Measurements from ENCODE around the gene HAPLN2.

The HAPLN2 gene

GRCh38 chr1:156645056-156645455, 25.8 kb downstream of the HAPLN2 start:
- DNase-seq (ENCODE audit: low read depth): no peak

DNA sequence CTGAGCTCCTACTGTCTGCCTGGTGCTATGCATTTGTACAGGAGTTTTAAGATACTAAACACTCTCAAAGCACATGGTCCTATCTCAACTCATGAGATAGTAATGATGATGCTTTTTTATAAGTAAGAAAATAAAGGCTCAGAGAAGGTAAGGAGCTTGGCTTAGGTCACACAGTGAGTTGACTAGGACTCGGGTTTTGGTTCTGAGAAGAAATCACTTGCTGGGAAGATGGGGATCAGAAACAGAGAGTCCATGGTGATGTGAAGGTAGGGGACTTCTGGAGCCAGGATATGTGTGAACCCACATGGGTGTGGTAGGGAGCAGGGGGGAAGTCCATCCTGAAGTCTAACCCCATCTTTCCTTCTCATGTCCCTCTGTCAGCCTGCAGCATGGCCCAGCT, 26.5 kb downstream of the HAPLN2 start:
- DNase-seq (ENCODE audit: low read depth): no peak

- no peak for DNase-seq (ENCODE audit: low read depth)
Observed at GRCh38 chr1:156646738-156647211, 27.6 kb downstream of the HAPLN2 start.

DNA sequence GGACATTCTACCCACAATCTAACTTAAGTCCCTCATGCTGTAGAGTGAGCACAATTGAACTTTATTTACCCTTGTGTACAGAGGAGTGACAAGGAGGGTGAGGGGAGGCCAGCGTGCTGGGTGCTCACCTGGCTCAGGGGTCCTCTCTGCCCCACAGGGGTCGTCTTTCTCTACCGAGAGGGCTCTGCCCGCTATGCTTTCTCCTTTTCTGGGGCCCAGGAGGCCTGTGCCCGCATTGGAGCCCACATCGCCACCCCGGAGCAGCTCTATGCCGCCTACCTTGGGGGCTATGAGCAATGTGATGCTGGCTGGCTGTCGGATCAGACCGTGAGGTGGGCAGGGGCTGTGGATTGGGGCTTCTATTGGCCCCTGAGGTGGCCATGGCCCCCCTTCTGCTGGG, 28.1 kb downstream of the HAPLN2 start:
- no peak for DNase-seq (ENCODE audit: low read depth)

GRCh38 chr1:156648496-156648895, 29.3 kb downstream of the HAPLN2 start:
- no peak for DNase-seq (ENCODE audit: low read depth)

DNA sequence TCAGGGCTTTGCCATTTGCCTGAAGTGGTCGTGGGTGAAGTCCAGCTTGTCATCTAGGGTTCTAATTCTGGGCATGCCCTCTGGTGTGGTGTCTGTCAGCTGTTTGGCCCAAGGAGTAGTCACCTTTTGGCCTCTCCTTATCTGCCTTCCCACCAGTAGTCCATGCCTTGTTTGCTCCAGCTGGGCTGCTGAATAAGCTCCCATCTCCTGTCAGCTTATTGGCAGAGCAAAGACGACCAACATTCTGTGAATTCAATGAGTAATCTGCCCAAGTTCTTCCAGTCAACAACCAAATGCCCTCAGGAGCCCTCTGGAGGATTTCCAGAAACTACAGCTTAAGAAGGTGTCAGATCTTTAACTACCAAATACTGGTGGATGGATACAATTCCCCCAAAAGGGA, 29.7 kb downstream of the HAPLN2 start:
- DNase-seq (ENCODE audit: low read depth): no peak

DNA sequence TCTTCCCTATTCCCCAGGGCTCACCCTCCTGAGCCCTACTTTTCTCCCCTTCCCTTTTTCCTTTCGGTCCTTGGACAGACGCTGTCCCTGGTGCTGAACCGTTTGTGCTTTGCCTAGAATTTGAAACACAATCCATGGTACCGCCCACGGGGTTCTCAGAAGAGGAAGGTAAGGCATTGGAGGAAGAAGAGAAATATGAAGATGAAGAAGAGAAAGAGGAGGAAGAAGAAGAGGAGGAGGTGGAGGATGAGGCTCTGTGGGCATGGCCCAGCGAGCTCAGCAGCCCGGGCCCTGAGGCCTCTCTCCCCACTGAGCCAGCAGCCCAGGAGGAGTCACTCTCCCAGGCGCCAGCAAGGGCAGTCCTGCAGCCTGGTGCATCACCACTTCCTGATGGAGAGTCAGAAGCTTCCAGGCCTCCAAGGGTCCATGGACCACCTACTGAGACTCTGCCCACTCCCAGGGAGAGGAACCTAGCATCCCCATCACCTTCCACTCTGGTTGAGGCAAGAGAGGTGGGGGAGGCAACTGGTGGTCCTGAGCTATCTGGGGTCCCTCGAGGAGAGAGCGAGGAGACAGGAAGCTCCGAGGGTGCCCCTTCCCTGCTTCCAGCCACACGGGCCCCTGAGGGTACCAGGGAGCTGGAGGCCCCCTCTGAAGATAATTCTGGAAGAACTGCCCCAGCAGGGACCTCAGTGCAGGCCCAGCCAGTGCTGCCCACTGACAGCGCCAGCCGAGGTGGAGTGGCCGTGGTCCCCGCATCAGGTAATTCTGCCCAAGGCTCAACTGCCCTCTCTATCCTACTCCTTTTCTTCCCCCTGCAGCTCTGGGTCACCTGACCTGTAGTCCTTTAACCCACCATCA, 33.1 kb downstream of the HAPLN2 start:
- DNase-seq (ENCODE audit: low read depth): no peak

- DNase-seq (ENCODE audit: low read depth): no peak
Observed at GRCh38 chr1:156652992-156653355, 33.8 kb downstream of the HAPLN2 start.

DNA sequence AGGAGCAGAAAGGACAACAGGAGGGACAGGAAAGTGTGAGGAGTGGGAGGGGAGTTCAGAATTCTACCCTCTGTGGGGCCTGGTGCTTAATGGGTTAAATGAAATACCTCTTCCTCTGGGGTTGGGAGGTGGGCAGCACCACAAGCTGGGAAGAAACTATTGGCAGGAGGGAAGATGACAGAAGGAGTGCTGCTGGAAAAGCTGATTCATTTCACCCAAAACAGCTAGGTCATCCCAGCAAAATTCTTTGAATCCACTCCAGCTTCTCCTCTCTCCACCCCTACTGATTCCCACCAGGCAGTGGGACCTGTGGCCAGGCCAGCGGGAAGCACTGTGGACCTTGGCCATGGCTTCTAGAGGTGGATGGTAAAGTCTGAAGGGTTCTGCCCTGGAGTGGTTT, 35.5 kb downstream of the HAPLN2 start:
- no peak for DNase-seq (ENCODE audit: low read depth)

DNA sequence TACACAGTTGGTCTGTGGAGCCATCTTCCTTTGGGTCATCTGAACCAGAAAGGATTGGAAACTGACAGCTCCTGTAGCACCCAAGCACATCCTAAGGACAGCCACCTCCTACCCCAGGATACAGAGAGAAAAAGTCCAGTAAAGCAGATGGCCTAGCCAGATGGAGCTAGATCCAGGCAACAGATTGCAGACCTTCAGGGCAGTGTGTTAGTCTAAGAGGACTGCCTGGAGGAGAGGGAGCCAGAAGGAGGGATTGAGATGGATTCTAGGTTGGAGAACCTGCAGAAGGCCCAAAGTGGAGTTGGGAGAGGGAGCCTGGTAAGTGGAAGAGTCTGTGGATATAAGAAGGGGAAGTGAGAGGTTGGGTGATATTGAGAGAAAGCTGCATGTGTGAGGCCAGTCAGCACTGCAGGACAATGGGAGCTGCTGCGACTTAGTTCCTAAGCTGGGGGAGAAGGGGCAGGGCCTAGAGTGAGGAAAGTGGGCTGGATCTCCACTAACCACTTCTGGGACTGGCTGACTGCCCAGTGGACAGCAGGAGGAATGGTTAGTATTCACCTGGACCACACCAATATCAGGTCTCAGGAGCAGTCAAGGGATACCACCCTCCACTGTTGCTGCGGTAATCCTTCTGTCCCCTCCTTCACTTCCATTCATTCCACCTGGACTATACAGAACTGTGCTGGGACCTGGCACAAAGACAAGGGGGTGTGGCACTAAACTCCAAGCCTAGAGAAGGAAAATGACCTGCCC, 36.1 kb downstream of the HAPLN2 start:
- DNase-seq (ENCODE audit: low read depth): no peak

DNA sequence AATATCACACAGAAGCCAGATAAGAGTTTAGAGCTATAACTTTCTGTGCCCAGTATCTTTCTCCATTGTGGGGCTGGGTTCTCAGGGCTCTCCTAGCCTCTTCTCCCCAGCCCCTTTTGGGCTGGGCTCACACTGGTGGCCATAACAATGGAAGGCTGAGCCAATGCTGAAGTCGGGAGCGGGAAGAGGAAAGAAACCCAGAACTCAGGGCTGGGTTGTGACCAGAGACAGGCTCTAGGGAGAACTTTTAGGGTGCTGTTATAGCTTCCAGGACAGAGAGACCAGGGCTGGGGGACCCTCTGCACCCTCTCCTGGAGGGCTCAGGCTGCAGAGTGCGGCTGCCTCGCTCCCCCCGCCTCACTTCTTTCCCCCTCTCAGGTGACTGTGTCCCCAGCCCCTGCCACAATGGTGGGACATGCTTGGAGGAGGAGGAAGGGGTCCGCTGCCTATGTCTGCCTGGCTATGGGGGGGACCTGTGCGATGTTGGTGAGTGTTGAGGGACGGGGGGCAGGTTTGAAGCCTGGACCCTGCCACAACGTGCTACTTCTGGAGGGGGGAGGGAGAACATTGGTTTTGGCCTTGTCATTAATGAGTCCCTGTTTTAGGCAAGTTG, 36.8 kb downstream of the HAPLN2 start:
- no peak for DNase-seq (ENCODE audit: low read depth)

GRCh38 chr1:156656806-156657740, 37.9 kb downstream of the HAPLN2 start:
- DNase-seq (ENCODE audit: low read depth): peak; percentile 60

GRCh38 chr1:156657741-156658319, 38.6 kb downstream of the HAPLN2 start:
- DNase-seq (ENCODE audit: low read depth): no peak

GRCh38 chr1:156658496-156658895, 39.3 kb downstream of the HAPLN2 start:
- no peak for DNase-seq (ENCODE audit: low read depth)

GRCh38 chr1:156658945-156659574, 39.8 kb downstream of the HAPLN2 start:
- DNase-seq (ENCODE audit: low read depth): no peak

- DNase-seq (ENCODE audit: low read depth): no peak
Observed at GRCh38 chr1:156659661-156659987, 40.4 kb downstream of the HAPLN2 start.

DNA sequence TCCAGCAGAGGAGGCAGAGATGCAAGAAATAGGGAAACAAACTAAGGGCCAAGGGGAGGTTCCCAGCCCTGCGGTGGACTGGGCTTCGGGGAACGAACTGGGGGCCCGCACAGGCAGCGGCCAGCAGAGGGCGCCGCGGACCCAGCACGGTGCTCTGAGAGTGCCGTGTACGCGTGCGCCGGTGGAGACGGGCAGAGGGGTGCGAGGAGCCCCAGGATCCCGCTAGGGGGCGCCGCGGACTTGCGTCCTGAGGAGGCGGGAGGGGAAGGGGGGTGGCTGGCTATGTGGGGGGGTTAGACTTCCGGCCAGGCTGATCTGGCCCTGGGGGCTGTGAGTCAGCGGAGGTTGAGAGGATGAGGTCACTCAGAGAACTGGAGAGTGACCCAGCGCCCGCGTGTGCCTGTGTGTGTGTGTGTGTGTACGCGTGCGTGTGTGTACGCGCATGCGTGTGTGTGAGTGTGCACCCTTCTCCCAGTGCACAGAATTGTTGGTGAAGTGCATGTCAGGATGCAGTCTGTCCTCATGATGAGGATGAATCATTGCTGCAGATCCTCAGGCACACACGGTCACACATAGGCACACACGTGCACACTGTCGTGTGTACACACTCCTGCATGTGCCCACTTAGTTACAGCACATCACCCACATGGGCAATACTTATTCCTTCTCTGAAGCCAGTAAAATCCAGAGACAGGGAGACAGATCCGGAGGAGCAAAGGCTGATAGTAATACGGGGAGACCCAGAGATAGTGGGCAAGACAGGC, 41.0 kb downstream of the HAPLN2 start:
- peak; percentile 76 for DNase-seq (ENCODE audit: low read depth)

GRCh38 chr1:156660752-156661112, 41.5 kb downstream of the HAPLN2 start:
- no peak for DNase-seq (ENCODE audit: low read depth)

- no peak for DNase-seq (ENCODE audit: low read depth)
Observed at GRCh38 chr1:156662005-156662799, 43.0 kb downstream of the HAPLN2 start.

- DNase-seq (ENCODE audit: low read depth): no peak
Observed at GRCh38 chr1:156662800-156663055, 43.5 kb downstream of the HAPLN2 start.
